Thymus (tissue), 14 donors: ENCODE data around the gene OR6J1. TPM values are rescaled to one million over a fixed set of nuclear protein-coding genes. Genes with fewer than 3 reads are reported as not detected.
"Not testable (repeated sequence)": the region's sequence is repeated elsewhere in the genome, so short reads cannot be mapped to it uniquely, and the experiment has no call there.

Source experiments
- DNase-seq, 9 donors: peaks; one replicate each; pipeline ENCODE4 v3.0.0-alpha.2; 2013; ENCODE audit warnings: low spot score in 9 of 9, low read depth in 6 of 9, missing footprints in 1 of 9
- H3K27ac ChIP-seq, 2 donors: one replicate each; pipeline ENCODE4 v1.5.1; 2013; ENCODE audit warnings: control low read depth in 1 of 2, low read depth in 1 of 2, low read length in 1 of 2, mild to moderate bottlenecking in 1 of 2, moderate library complexity in 1 of 2
- H3K27me3 ChIP-seq, 2 donors: one replicate each; pipeline ENCODE4 v1.5.1; 2013; ENCODE audit warnings: low read length in 1 of 2; ENCODE audit not compliant: control insufficient read depth in 2 of 2, insufficient read depth in 1 of 2
- H3K36me3 ChIP-seq, 2 donors: one replicate each; pipeline ENCODE4 v1.5.1; 2013; ENCODE audit warnings: low read length in 1 of 2, mild to moderate bottlenecking in 1 of 2, moderate library complexity in 1 of 2; ENCODE audit not compliant: control insufficient read depth in 2 of 2, insufficient read depth in 2 of 2
- H3K4me1 ChIP-seq, 2 donors: one replicate each; pipeline ENCODE4 v1.5.1; 2013; ENCODE audit warnings: low read length in 2 of 2; ENCODE audit not compliant: control insufficient read depth in 2 of 2, insufficient read depth in 2 of 2
- H3K4me3 ChIP-seq, 2 donors: one replicate each; pipeline ENCODE4 v1.5.1; 2013; ENCODE audit warnings: low read length in 2 of 2, control low read depth in 1 of 2, mild to moderate bottlenecking in 1 of 2
- H3K9me3 ChIP-seq, 2 donors: one replicate each; pipeline ENCODE4 v1.5.1; 2013; ENCODE audit warnings: low read length in 1 of 2, mild to moderate bottlenecking in 1 of 2; ENCODE audit not compliant: control insufficient read depth in 2 of 2, insufficient read depth in 1 of 2
- WGBS: extraction: QIAGEN DNeasy Blood & Tissue Kit; methylation state at CpG from one replicate; pipeline ENCODE4 v1.1.7; 2013; 5-methylcytosine and 5-hydroxymethylcytosine counted together
- long read RNA-seq, 10 donors: transcript quantifications; one replicate each; lab custom pipeline, GENCODE V29; 2026
- polyA plus RNA-seq: library from polyadenylated mRNA; stranded (reverse); fragments of 200-250 nt; gene quantifications from one replicate; pipeline ENCODE4 v1.2.3, GENCODE V29; 2013
- total RNA-seq: library from RNA; stranded (reverse); fragments of 120-200 nt; gene quantifications from one replicate; pipeline ENCODE4 v1.2.4, GENCODE V29; 2013
- donor health status: healthy.

The OR6J1 gene
- total RNA-seq = not detected
- polyA plus RNA-seq = under 0.01 TPM
- long read RNA-seq, donor 1 = 0 reads
- long read RNA-seq, donor 2 = 0 reads
- long read RNA-seq, donor 3 = 0 reads
- long read RNA-seq, donor 4 = 0 reads
- long read RNA-seq, donor 5 = 0 reads
- long read RNA-seq, donor 6 = 0 reads
- long read RNA-seq, donor 7 = 0 reads
- long read RNA-seq, donor 8 = 0 reads
- long read RNA-seq, donor 9 = 0 reads
- long read RNA-seq, donor 10 = 0 reads

GRCh38 chr14:22644305-22644635 lies at the start of gene OR6J1:
TSS of gene OR6J1 (minus strand) at chr14:22644352. CDS start at chr14:22634811, 9,541 bp downstream.
- DNase-seq = no peak
- H3K9me3 ChIP-seq = no peaks in the 10 kb centered on the region
- 73% methylated on average over 1 of the region's 1 CpG for WGBS
- peaks cover 0 to 2% of the 10 kb centered on the region in 2 donors for H3K4me1 ChIP-seq
- no peaks in the 10 kb centered on the region for H3K27me3 ChIP-seq
- no peak within 1 kb of the TSS for H3K27ac ChIP-seq
- no peaks in the 10 kb centered on the region for H3K36me3 ChIP-seq
- no peak within 1 kb of the TSS for H3K4me3 ChIP-seq

- DNase-seq = no peak
- no peak overlapping the region for H3K27ac ChIP-seq
- H3K4me3 ChIP-seq = no peak overlapping the region
- H3K27me3 ChIP-seq = peaks cover 0 to 2% of the 10 kb centered on the region in 2 donors
- H3K4me1 ChIP-seq = no peaks in the 10 kb centered on the region
- no peaks in the 10 kb centered on the region for H3K9me3 ChIP-seq
- H3K36me3 ChIP-seq = no peaks in the 10 kb centered on the region
Observed at GRCh38 chr14:22692194-22692593, 48.0 kb upstream of the OR6J1 start.

GRCh38 chr14:22691171-22691570 lies 47.0 kb upstream of the OR6J1 start:
- Histone ChIP-seq H3K27me3 (peaks cover 0 to 6% of the 10 kb centered on the region in 2 donors), H3K9me3 (no peaks in the 10 kb centered on the region), H3K36me3 (no peaks in the 10 kb centered on the region), H3K4me1 (no peaks in the 10 kb centered on the region), H3K4me3 (no peak overlapping the region), H3K27ac (no peak overlapping the region)
- no peak for DNase-seq
- 90% methylated on average over 2 of the region's 2 CpGs for WGBS

GRCh38 chr14:22689199-22689598 lies 45.0 kb upstream of the OR6J1 start:
- WGBS = 85% methylated on average over 1 of the region's 1 CpG

GRCh38 chr14:22687969-22688368 lies 43.8 kb upstream of the OR6J1 start:
- not testable (repeated sequence) for DNase-seq, H3K9me3 ChIP-seq, H3K27ac ChIP-seq, H3K4me3 ChIP-seq, H3K4me1 ChIP-seq, H3K27me3 ChIP-seq, H3K36me3 ChIP-seq
- 99% methylated on average over 3 of the region's 3 CpGs for WGBS

More at GRCh38 chr14:22689199-22689598, 45.0 kb upstream of the OR6J1 start:
- no peak overlapping the region for H3K27ac ChIP-seq
- peaks cover 0 to 7% of the 10 kb centered on the region in 2 donors for H3K27me3 ChIP-seq
- H3K4me3 ChIP-seq = no peak overlapping the region
- H3K36me3 ChIP-seq = no peaks in the 10 kb centered on the region
- H3K9me3 ChIP-seq = no peaks in the 10 kb centered on the region
- H3K4me1 ChIP-seq = no peaks in the 10 kb centered on the region
- DNase-seq = no peak

GRCh38 chr14:22686176-22686611 lies 42.0 kb upstream of the OR6J1 start:
- WGBS = 44% methylated on average over 6 of the region's 6 CpGs
- peak in 1 of 9 donors; percentile 15 for DNase-seq

GRCh38 chr14:22685467-22685866 lies 41.3 kb upstream of the OR6J1 start:
- H3K9me3 ChIP-seq = no peaks in the 10 kb centered on the region
- H3K27ac ChIP-seq = no peak overlapping the region
- H3K27me3 ChIP-seq = peaks cover 0 to 7% of the 10 kb centered on the region in 2 donors
- WGBS = 61% methylated on average over 4 of the region's 4 CpGs
- no peaks in the 10 kb centered on the region for H3K4me1 ChIP-seq
- no peak for DNase-seq
- H3K4me3 ChIP-seq = no peak overlapping the region
- H3K36me3 ChIP-seq = no peaks in the 10 kb centered on the region

More at GRCh38 chr14:22686176-22686611, 42.0 kb upstream of the OR6J1 start:
- not testable (repeated sequence) for H3K4me3 ChIP-seq, H3K4me1 ChIP-seq, H3K36me3 ChIP-seq, H3K27ac ChIP-seq, H3K9me3 ChIP-seq, H3K27me3 ChIP-seq

- H3K27ac ChIP-seq, H3K4me3 ChIP-seq, H3K36me3 ChIP-seq, H3K4me1 ChIP-seq, H3K9me3 ChIP-seq, H3K27me3 ChIP-seq, DNase-seq: not testable (repeated sequence)
- WGBS = 83% methylated on average over 3 of the region's 3 CpGs
Observed at GRCh38 chr14:22683428-22683827, 39.3 kb upstream of the OR6J1 start.

- Histone ChIP-seq H3K9me3 (no peaks in the 10 kb centered on the region), H3K4me1 (peaks cover 4 to 12% of the 10 kb centered on the region in 2 donors), H3K36me3 (no peaks in the 10 kb centered on the region), H3K27me3 (no peaks in the 10 kb centered on the region), H3K27ac (no peak overlapping the region), H3K4me3 (no peak overlapping the region)
- WGBS = 96% methylated on average over 2 of the region's 2 CpGs
- DNase-seq = no peak
Observed at GRCh38 chr14:22678221-22678620, 34.1 kb upstream of the OR6J1 start.
